SK-N-SH treated with all-trans-retinoic acid at 6 μM for 48 hours (cell line): Measurements from ENCODE around the gene EGLN1.

Source experiments
- ATAC-seq: fragments of 200-7000 bp; cut with Tn5 transposase; 3 replicates; pipeline ENCODE4 v1.9.1; 2020; ENCODE audit warnings: mild to moderate bottlenecking, moderate library complexity
- ARNTL ChIP-seq: fragments of 450-650 bp; formaldehyde crosslinking; IDR thresholded peaks from 2 replicates; pipeline ENCODE4 v1.5.0; 2020; ENCODE audit warnings: low read depth, mild to moderate bottlenecking, moderate library complexity, borderline replicate concordance
- BACH2 ChIP-seq: fragments of 250-450 bp; sonication (Bioruptor Pico); IDR thresholded peaks from 2 replicates; pipeline ENCODE4 v1.9.0; 2021; ENCODE audit warnings: mild to moderate bottlenecking, borderline replicate concordance
- CREB5 ChIP-seq: fragments of 250-450 bp; sonication (Bioruptor Pico); IDR thresholded peaks from 2 replicates; pipeline ENCODE4 v1.5.1; 2020; ENCODE audit warnings: low read depth, mild to moderate bottlenecking, moderate library complexity
- CSDC2 ChIP-seq: fragments of 250-450 bp; sonication (Bioruptor Pico); IDR thresholded peaks from 2 replicates; pipeline ENCODE4 v1.5.0; 2020; ENCODE audit warnings: mild to moderate bottlenecking, moderate library complexity
- CSRNP3 ChIP-seq: fragments of 250-450 bp; sonication (Bioruptor Pico); IDR thresholded peaks from 2 replicates; pipeline ENCODE4 v1.5.1; 2021; ENCODE audit warnings: mild to moderate bottlenecking, moderate library complexity
- ESRRG ChIP-seq: fragments of 250-450 bp; sonication (Bioruptor Pico); IDR thresholded peaks from 2 replicates; pipeline ENCODE4 v1.6.1; 2021; ENCODE audit warnings: mild to moderate bottlenecking
- GLIS3 ChIP-seq: fragments of 250-450 bp; sonication (Bioruptor Pico); IDR thresholded peaks from 2 replicates; pipeline ENCODE4 v1.5.0; 2020; ENCODE audit warnings: mild to moderate bottlenecking, moderate library complexity
- ISL1 ChIP-seq: fragments of 250-450 bp; sonication (Bioruptor Pico); IDR thresholded peaks from 2 replicates; pipeline ENCODE4 v2.1.2; 2022; ENCODE audit warnings: mild to moderate bottlenecking, moderate library complexity
- OSR1 ChIP-seq: fragments of 250-450 bp; sonication (Bioruptor Pico); IDR thresholded peaks from 2 replicates; pipeline ENCODE4 v1.8.0; 2022; ENCODE audit warnings: moderate library complexity, mild to moderate bottlenecking, inconsistent platforms
- PATZ1 ChIP-seq: fragments of 250-450 bp; sonication (Bioruptor Pico); IDR thresholded peaks from 2 replicates; pipeline ENCODE4 v1.8.0; 2020; ENCODE audit warnings: mild to moderate bottlenecking, moderate library complexity, borderline replicate concordance
- POU6F1 ChIP-seq: fragments of 250-450 bp; sonication (Bioruptor Pico); IDR thresholded peaks from 2 replicates; pipeline ENCODE4 v1.8.0; 2021; ENCODE audit warnings: low read depth, mild to moderate bottlenecking, moderate library complexity, borderline replicate concordance
- PPARA ChIP-seq: fragments of 250-450 bp; sonication (Bioruptor Pico); IDR thresholded peaks from 2 replicates; pipeline ENCODE4 v1.5.0; 2020; ENCODE audit warnings: mild to moderate bottlenecking, borderline replicate concordance
- RARB ChIP-seq: fragments of 250-450 bp; sonication (Bioruptor Pico); IDR thresholded peaks from 2 replicates; pipeline ENCODE4 v1.8.0; 2021; ENCODE audit warnings: mild to moderate bottlenecking, moderate library complexity
- TCF4 ChIP-seq: fragments of 250-450 bp; sonication (Bioruptor Pico); IDR thresholded peaks from 2 replicates; pipeline ENCODE4 v1.8.0; 2021; ENCODE audit warnings: mild to moderate bottlenecking, moderate library complexity, borderline replicate concordance
- TSHZ2 ChIP-seq: fragments of 250-450 bp; sonication (Bioruptor Pico); IDR thresholded peaks from 2 replicates; pipeline ENCODE4 v1.5.0; 2020; ENCODE audit warnings: mild to moderate bottlenecking, moderate library complexity
- ZC3H10 ChIP-seq: fragments of 250-450 bp; sonication (Bioruptor Pico); IDR thresholded peaks from 2 replicates; pipeline ENCODE4 v1.5.1; 2021; ENCODE audit warnings: mild to moderate bottlenecking, moderate library complexity
- ZFP3 ChIP-seq: fragments of 250-450 bp; sonication (Bioruptor Pico); IDR thresholded peaks from 2 replicates; pipeline ENCODE4 v1.5.0; 2020; ENCODE audit warnings: mild to moderate bottlenecking, moderate library complexity
- ZFP30 ChIP-seq: fragments of 450-650 bp; formaldehyde crosslinking; IDR thresholded peaks from 2 replicates; pipeline ENCODE4 v1.5.0; 2022; ENCODE audit warnings: mild to moderate bottlenecking, moderate library complexity
- ZNF8 ChIP-seq: fragments of 450-650 bp; formaldehyde crosslinking; IDR thresholded peaks from 2 replicates; pipeline ENCODE4 v1.5.0; 2020; ENCODE audit warnings: mild to moderate bottlenecking, moderate library complexity

Gene EGLN1

GRCh38 chr1:231418101-231418740 is 3.9 kb downstream of the EGLN1 start (continued):
- no peak for TF ChIP-seq PATZ1 (CRISPR knock-in tag)
- TF ChIP-seq CSDC2: no peak
- TF ChIP-seq ZC3H10: no peak
- TF ChIP-seq TCF4 (CRISPR knock-in tag): no peak
- no peak for TF ChIP-seq OSR1
- no peak for TF ChIP-seq PPARA (CRISPR knock-in tag)
- TF ChIP-seq ESRRG (CRISPR knock-in tag): no peak
- TF ChIP-seq GLIS3 (CRISPR knock-in tag): no peak
- TF ChIP-seq ZNF8 (CRISPR knock-in tag): no peak
- no peak for TF ChIP-seq ZFP3 (CRISPR knock-in tag)
- TF ChIP-seq ARNTL (CRISPR knock-in tag): no peak
- no peak for TF ChIP-seq ISL1
- no peak for TF ChIP-seq POU6F1 (CRISPR knock-in tag)

GRCh38 chr1:231417513-231417912 is 4.6 kb downstream of the EGLN1 start:
- TF ChIP-seq POU6F1 (CRISPR knock-in tag): no peak
- TF ChIP-seq CSRNP3 (CRISPR knock-in tag): no peak
- ATAC-seq: no peak

GRCh38 chr1:231416901-231417300 is 5.2 kb downstream of the EGLN1 start:
- no peak for TF ChIP-seq TCF4 (CRISPR knock-in tag)
- TF ChIP-seq TSHZ2 (CRISPR knock-in tag): no peak
- TF ChIP-seq ISL1: no peak
- TF ChIP-seq CSDC2: no peak
- TF ChIP-seq ARNTL (CRISPR knock-in tag): no peak
- no peak for TF ChIP-seq RARB
- no peak for TF ChIP-seq BACH2
- TF ChIP-seq CREB5 (CRISPR knock-in tag): no peak
- TF ChIP-seq ZNF8 (CRISPR knock-in tag): no peak
- TF ChIP-seq ZC3H10: no peak
- no peak for TF ChIP-seq CSRNP3 (CRISPR knock-in tag)
- no peak for TF ChIP-seq ZFP3 (CRISPR knock-in tag)
- TF ChIP-seq PPARA (CRISPR knock-in tag): no peak
- no peak for TF ChIP-seq OSR1
- TF ChIP-seq ZFP30 (CRISPR knock-in tag): no peak
- ATAC-seq: no peak
